ENCODE measurements around the gene TGFB2.

TGFB2 gene

GRCh38 chr1:218366322-218367052, 21.4 kb downstream of the TGFB2 start:
- H3K9me3 ChIP-seq (ENCODE audit: control insufficient read depth, low read length), result no peaks in the 10 kb centered on the region
- no peaks in the 10 kb centered on the region for H3K36me3 ChIP-seq (ENCODE audit: control insufficient read depth, insufficient read depth, low read length)
- H3K27me3 ChIP-seq (ENCODE audit: control insufficient read depth, insufficient read depth, low read length), result no peaks in the 10 kb centered on the region
- H3K4me1 ChIP-seq (ENCODE audit: control insufficient read depth, insufficient read depth, low read length), result peaks cover 16% of the 10 kb centered on the region
- no peak overlapping the region for H3K4me3 ChIP-seq (ENCODE audit: low read length)
- no peak overlapping the region for H3K9ac ChIP-seq (ENCODE audit: low read length)

GRCh38 chr1:218367118-218367517, 22.0 kb downstream of the TGFB2 start:
- Histone ChIP-seq H3K9me3 (ENCODE audit: control insufficient read depth, low read length) (no peaks in the 10 kb centered on the region), H3K4me1 (ENCODE audit: control insufficient read depth, insufficient read depth, low read length) (peaks cover 16% of the 10 kb centered on the region), H3K36me3 (ENCODE audit: control insufficient read depth, insufficient read depth, low read length) (no peaks in the 10 kb centered on the region), H3K27me3 (ENCODE audit: control insufficient read depth, insufficient read depth, low read length) (no peaks in the 10 kb centered on the region), H3K4me3 (ENCODE audit: low read length) (no peak overlapping the region), H3K9ac (ENCODE audit: low read length) (no peak overlapping the region)

- no peaks in the 10 kb centered on the region for H3K9me3 ChIP-seq (ENCODE audit: control insufficient read depth, low read length)
- H3K4me3 ChIP-seq (ENCODE audit: low read length), result no peak overlapping the region
- no peaks in the 10 kb centered on the region for H3K36me3 ChIP-seq (ENCODE audit: control insufficient read depth, insufficient read depth, low read length)
- no peak overlapping the region for H3K9ac ChIP-seq (ENCODE audit: low read length)
- peaks cover 16% of the 10 kb centered on the region for H3K4me1 ChIP-seq (ENCODE audit: control insufficient read depth, insufficient read depth, low read length)
- H3K27me3 ChIP-seq (ENCODE audit: control insufficient read depth, insufficient read depth, low read length), result no peaks in the 10 kb centered on the region
Measured at GRCh38 chr1:218368686-218369085, 23.6 kb downstream of the TGFB2 start.

GRCh38 chr1:218369688-218370511, 24.8 kb downstream of the TGFB2 start:
- Histone ChIP-seq H3K27me3 (ENCODE audit: control insufficient read depth, insufficient read depth, low read length) (no peaks in the 10 kb centered on the region), H3K9ac (ENCODE audit: low read length) (no peak overlapping the region), H3K9me3 (ENCODE audit: control insufficient read depth, low read length) (no peaks in the 10 kb centered on the region), H3K36me3 (ENCODE audit: control insufficient read depth, insufficient read depth, low read length) (no peaks in the 10 kb centered on the region), H3K4me3 (ENCODE audit: low read length) (no peak overlapping the region), H3K4me1 (ENCODE audit: control insufficient read depth, insufficient read depth, low read length) (peaks cover 10% of the 10 kb centered on the region)

GRCh38 chr1:218371927-218372672, 27.0 kb downstream of the TGFB2 start:
- no peaks in the 10 kb centered on the region for H3K36me3 ChIP-seq (ENCODE audit: control insufficient read depth, insufficient read depth, low read length)

GRCh38 chr1:218374401-218375353, 29.5 kb downstream of the TGFB2 start:
- Histone ChIP-seq H3K27me3 (ENCODE audit: control insufficient read depth, insufficient read depth, low read length) (no peaks in the 10 kb centered on the region), H3K9me3 (ENCODE audit: control insufficient read depth, low read length) (no peaks in the 10 kb centered on the region), H3K4me3 (ENCODE audit: low read length) (no peak overlapping the region), H3K9ac (ENCODE audit: low read length) (no peak overlapping the region), H3K4me1 (ENCODE audit: control insufficient read depth, insufficient read depth, low read length) (peaks cover 12% of the 10 kb centered on the region), H3K36me3 (ENCODE audit: control insufficient read depth, insufficient read depth, low read length) (no peaks in the 10 kb centered on the region)

More at GRCh38 chr1:218371927-218372672, 27.0 kb downstream of the TGFB2 start:
- Histone ChIP-seq H3K4me1 (ENCODE audit: control insufficient read depth, insufficient read depth, low read length) (peaks cover 10% of the 10 kb centered on the region), H3K9me3 (ENCODE audit: control insufficient read depth, low read length) (no peaks in the 10 kb centered on the region), H3K27me3 (ENCODE audit: control insufficient read depth, insufficient read depth, low read length) (no peaks in the 10 kb centered on the region), H3K9ac (ENCODE audit: low read length) (no peak overlapping the region), H3K4me3 (ENCODE audit: low read length) (no peak overlapping the region)

GRCh38 chr1:218376722-218377121, 31.6 kb downstream of the TGFB2 start:
- H3K27me3 ChIP-seq (ENCODE audit: control insufficient read depth, insufficient read depth, low read length), result no peaks in the 10 kb centered on the region
- H3K4me3 ChIP-seq (ENCODE audit: low read length), result no peak overlapping the region
- peaks cover 12% of the 10 kb centered on the region for H3K4me1 ChIP-seq (ENCODE audit: control insufficient read depth, insufficient read depth, low read length)
- H3K9ac ChIP-seq (ENCODE audit: low read length), result no peak overlapping the region
- no peaks in the 10 kb centered on the region for H3K9me3 ChIP-seq (ENCODE audit: control insufficient read depth, low read length)
- H3K36me3 ChIP-seq (ENCODE audit: control insufficient read depth, insufficient read depth, low read length), result no peaks in the 10 kb centered on the region

- peaks cover 12% of the 10 kb centered on the region for H3K4me1 ChIP-seq (ENCODE audit: control insufficient read depth, insufficient read depth, low read length)
- no peaks in the 10 kb centered on the region for H3K27me3 ChIP-seq (ENCODE audit: control insufficient read depth, insufficient read depth, low read length)
- no peaks in the 10 kb centered on the region for H3K9me3 ChIP-seq (ENCODE audit: control insufficient read depth, low read length)
- no peaks in the 10 kb centered on the region for H3K36me3 ChIP-seq (ENCODE audit: control insufficient read depth, insufficient read depth, low read length)
- no peak overlapping the region for H3K9ac ChIP-seq (ENCODE audit: low read length)
- no peak overlapping the region for H3K4me3 ChIP-seq (ENCODE audit: low read length)
Measured at GRCh38 chr1:218377143-218377660, 32.1 kb downstream of the TGFB2 start.

GRCh38 chr1:218380125-218380977, 35.2 kb downstream of the TGFB2 start:
- no peaks in the 10 kb centered on the region for H3K36me3 ChIP-seq (ENCODE audit: control insufficient read depth, insufficient read depth, low read length)
- peaks cover 12% of the 10 kb centered on the region for H3K4me1 ChIP-seq (ENCODE audit: control insufficient read depth, insufficient read depth, low read length)
- no peaks in the 10 kb centered on the region for H3K27me3 ChIP-seq (ENCODE audit: control insufficient read depth, insufficient read depth, low read length)
- H3K9me3 ChIP-seq (ENCODE audit: control insufficient read depth, low read length), result no peaks in the 10 kb centered on the region
- H3K4me3 ChIP-seq (ENCODE audit: low read length), result no peak overlapping the region
- H3K9ac ChIP-seq (ENCODE audit: low read length), result no peak overlapping the region

- no peaks in the 10 kb centered on the region for H3K27me3 ChIP-seq (ENCODE audit: control insufficient read depth, insufficient read depth, low read length)
Measured at GRCh38 chr1:218382261-218382660, 37.1 kb downstream of the TGFB2 start.

More at GRCh38 chr1:218382261-218382660, 37.1 kb downstream of the TGFB2 start:
- Histone ChIP-seq H3K36me3 (ENCODE audit: control insufficient read depth, insufficient read depth, low read length) (no peaks in the 10 kb centered on the region), H3K9ac (ENCODE audit: low read length) (no peak overlapping the region), H3K4me1 (ENCODE audit: control insufficient read depth, insufficient read depth, low read length) (peaks cover 6% of the 10 kb centered on the region), H3K9me3 (ENCODE audit: control insufficient read depth, low read length) (no peaks in the 10 kb centered on the region), H3K4me3 (ENCODE audit: low read length) (no peak overlapping the region)

All from mucosa of stomach (tissue), 1 donor.